Measurements from ENCODE around the gene GGA3.

The GGA3 gene

DNA sequence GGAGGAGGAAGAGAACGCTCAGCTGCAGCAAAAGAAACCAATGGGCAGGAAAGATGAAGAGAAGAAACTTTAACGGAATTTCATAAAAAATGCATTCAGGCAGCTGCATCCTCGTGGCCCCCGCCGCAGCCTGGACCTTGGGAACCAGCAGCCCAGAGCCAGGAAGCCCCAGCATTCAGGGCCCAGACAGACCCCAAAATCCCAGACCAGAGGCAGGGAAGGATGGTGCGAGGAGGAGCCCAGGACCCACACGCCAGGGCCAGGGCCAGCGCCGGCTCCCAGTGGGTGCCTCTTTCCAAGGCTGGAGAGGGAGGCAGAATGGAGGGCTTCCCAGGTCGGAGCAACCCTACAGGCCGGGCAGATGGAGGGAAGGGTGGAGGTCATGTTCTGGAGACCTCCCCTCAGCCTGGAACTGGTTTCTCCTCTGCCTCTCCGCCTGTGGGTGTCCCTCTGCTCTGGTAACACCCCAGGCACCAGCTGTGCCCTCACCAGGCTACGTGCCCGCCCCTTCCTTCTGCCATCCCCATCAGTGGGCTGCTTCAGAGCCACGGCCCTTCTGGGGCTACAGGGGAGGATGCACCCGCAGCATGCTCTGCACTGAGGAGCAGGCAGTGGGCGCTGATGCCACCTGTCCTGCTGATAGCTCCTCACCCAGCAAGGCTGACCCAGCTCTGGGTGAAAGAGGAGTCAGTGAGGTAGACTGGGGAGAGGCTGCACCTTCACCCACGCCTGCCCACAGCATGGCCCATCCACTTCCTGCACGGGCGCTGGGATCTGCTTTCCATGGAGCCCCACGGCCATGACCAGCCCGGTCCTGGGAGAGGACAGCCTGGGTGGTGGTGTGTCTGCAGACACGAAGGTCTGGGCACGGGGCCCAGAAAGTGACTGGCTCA lies 10.8 kb upstream of the GGA3 start:
- no peaks in the 10 kb centered on the region for H3K27me3 ChIP-seq (replicated peaks in 2 of 5; ENCODE audit: control insufficient read depth in 4 of 5, insufficient read depth in 5 of 5, low read length in 4 of 5)
- H3K9me3 ChIP-seq (ENCODE audit: control extremely low read depth in 1 of 5, control insufficient read depth in 4 of 5, insufficient read depth in 2 of 5, low read depth in 1 of 5, low read length in 4 of 5): no peaks in the 10 kb centered on the region
- POLR2A ChIA-PET: interaction anchor here (1.6 to 2.5 kb wide), 3 partner anchors 11 to 134 kb away, joined by 4 to 39 read pairs (median 13); partner anchors contain the start of genes GGA3, MRPS7 and SLC25A19
- 63% methylated on average over 23 of the region's 24 CpGs for WGBS (ENCODE audit: insufficient coverage)
- CTCF ChIA-PET: interaction anchor here (1.0 to 5.1 kb wide), 8 partner anchors 10 to 158 kb away, joined by 4 to 40 read pairs (median 16); partner anchors contain the start of genes GGA3, MRPS7 and SLC25A19
- no peak for DNase-seq
- H3K27ac ChIP-seq (ENCODE audit: insufficient read depth in 1 of 2, low read depth in 1 of 2, low read length in 2 of 2, poor library complexity in 1 of 2, severe bottlenecking in 2 of 2): peak overlapping the region in 1 of 2 experiments; percentile 64
- peaks cover 0 to 46% (median 27%) of the 10 kb centered on the region in 4 experiments for H3K4me1 ChIP-seq (ENCODE audit: control extremely low read depth in 1 of 4, control insufficient read depth in 4 of 4, insufficient read depth in 4 of 4, low read length in 3 of 4)
- H3K4me3 ChIP-seq (ENCODE audit: control insufficient read depth in 1 of 7, extremely low read depth in 1 of 7, insufficient read depth in 4 of 7, low read depth in 2 of 7, low read length in 6 of 7): peak overlapping the region; percentile 79 to 96 (median 91)
- peaks cover 4 to 44% (median 27%) of the 10 kb centered on the region in 4 experiments for H3K36me3 ChIP-seq (ENCODE audit: control insufficient read depth in 4 of 4, insufficient read depth in 4 of 4, low read length in 3 of 4)

DNA sequence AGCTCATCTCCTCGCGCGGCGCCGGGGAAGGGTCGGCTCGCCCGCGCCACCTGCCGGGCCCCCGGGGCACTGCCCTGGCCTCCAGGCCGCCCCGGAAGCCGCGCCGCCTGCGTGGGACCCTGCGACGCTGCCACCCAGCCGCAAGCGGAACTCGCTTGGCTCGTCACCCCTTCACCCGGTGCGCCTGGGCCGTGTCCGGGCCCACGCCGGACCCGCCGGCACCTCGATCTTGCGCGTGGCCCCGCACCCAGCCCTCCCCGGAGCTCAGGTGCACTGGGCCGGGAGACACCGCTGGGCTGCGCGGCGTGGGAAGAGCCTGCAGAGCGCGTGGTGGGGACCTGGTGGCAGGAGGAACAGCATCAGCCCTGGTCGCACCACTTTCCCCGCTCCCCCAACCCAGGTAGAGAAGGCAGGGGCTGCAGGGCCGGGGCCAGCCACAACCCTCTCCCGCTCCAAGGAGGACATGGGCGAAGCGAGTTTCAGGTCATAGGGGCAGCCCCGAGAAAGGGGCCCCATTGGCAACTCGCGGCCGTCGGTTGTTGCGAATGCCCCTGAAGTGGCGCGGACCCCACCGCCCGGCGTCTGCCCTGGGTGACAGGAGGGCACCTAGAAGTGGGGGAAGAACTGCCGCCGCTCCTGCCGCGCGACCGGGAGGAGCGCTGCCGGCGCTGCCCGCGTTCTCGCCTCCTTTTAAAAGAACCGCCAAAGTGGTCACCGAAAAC lies 10.0 kb upstream of the GGA3 start:
- WGBS (ENCODE audit: insufficient coverage): under 1% methylated on average over 65 of the region's 74 CpGs
- POLR2A ChIA-PET: interaction anchor here (0.7 to 2.5 kb wide), 5 partner anchors 10 to 398 kb away, joined by 3 to 39 read pairs (median 4); partner anchors contain the start of genes FDXR, GGA3, MRPS7 and SLC25A19
- peaks cover 0 to 53% (median 27%) of the 10 kb centered on the region in 4 experiments for H3K4me1 ChIP-seq (ENCODE audit: control extremely low read depth in 1 of 4, control insufficient read depth in 4 of 4, insufficient read depth in 4 of 4, low read length in 3 of 4)
- DNase-seq: peak; percentile 61 to 84 (median 72)
- CTCF ChIA-PET: interaction anchor here (0.6 to 5.1 kb wide), 23 partner anchors 11 to 375 kb away, joined by 3 to 40 read pairs (median 5); partner anchors contain the start of genes GGA3, MRPS7, NUP85 and SLC25A19
- peak overlapping the region; percentile 79 to 96 (median 91) for H3K4me3 ChIP-seq (ENCODE audit: control insufficient read depth in 1 of 7, extremely low read depth in 1 of 7, insufficient read depth in 4 of 7, low read depth in 2 of 7, low read length in 6 of 7)
- H3K27me3 ChIP-seq (replicated peaks in 2 of 5; ENCODE audit: control insufficient read depth in 4 of 5, insufficient read depth in 5 of 5, low read length in 4 of 5): no peaks in the 10 kb centered on the region
- peak overlapping the region in 1 of 2 experiments; percentile 64 for H3K27ac ChIP-seq (ENCODE audit: insufficient read depth in 1 of 2, low read depth in 1 of 2, low read length in 2 of 2, poor library complexity in 1 of 2, severe bottlenecking in 2 of 2)
- H3K9me3 ChIP-seq (ENCODE audit: control extremely low read depth in 1 of 5, control insufficient read depth in 4 of 5, insufficient read depth in 2 of 5, low read depth in 1 of 5, low read length in 4 of 5): no peaks in the 10 kb centered on the region
- peaks cover 2 to 48% (median 29%) of the 10 kb centered on the region in 4 experiments for H3K36me3 ChIP-seq (ENCODE audit: control insufficient read depth in 4 of 4, insufficient read depth in 4 of 4, low read length in 3 of 4)

DNA sequence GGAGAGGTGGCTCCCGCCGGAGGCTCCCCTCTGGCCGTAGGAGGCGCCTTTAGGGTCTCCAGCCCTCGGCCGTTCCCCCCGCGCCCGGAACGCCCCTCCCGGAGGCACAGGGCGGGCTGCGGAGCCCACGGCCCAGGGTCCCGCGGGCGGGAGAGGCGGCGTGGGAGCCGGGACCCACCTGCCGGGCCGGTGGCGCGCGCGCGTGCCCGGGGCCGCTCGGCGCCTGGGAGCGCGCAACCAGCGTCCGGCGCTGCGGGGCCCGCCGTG lies 9.5 kb upstream of the GGA3 start, which contains the start of gene MIF4GD:
MIF4GD (minus strand) TSS at position 266 of the 267 bp plus-strand sequence. CDS start 1,036 bp downstream, outside the sequence.
- peaks cover 2 to 53% (median 34%) of the 10 kb centered on the region in 4 experiments for H3K36me3 ChIP-seq (ENCODE audit: control insufficient read depth in 4 of 4, insufficient read depth in 4 of 4, low read length in 3 of 4)
- 0% methylated on average over 36 of the region's 39 CpGs for WGBS (ENCODE audit: insufficient coverage)
- no peaks in the 10 kb centered on the region for H3K9me3 ChIP-seq (ENCODE audit: control extremely low read depth in 1 of 5, control insufficient read depth in 4 of 5, insufficient read depth in 2 of 5, low read depth in 1 of 5, low read length in 4 of 5)
- POLR2A ChIA-PET: interaction anchor here (0.7 to 2.5 kb wide), 5 partner anchors 9 to 398 kb away, joined by 3 to 39 read pairs (median 4); partner anchors contain the start of genes FDXR, GGA3, MRPS7 and SLC25A19
- H3K4me3 ChIP-seq (ENCODE audit: control insufficient read depth in 1 of 7, extremely low read depth in 1 of 7, insufficient read depth in 4 of 7, low read depth in 2 of 7, low read length in 6 of 7): peak within 1 kb of the TSS; percentile 79 to 96 (median 91)
- peaks cover 0 to 53% (median 28%) of the 10 kb centered on the region in 4 experiments for H3K4me1 ChIP-seq (ENCODE audit: control extremely low read depth in 1 of 4, control insufficient read depth in 4 of 4, insufficient read depth in 4 of 4, low read length in 3 of 4)
- CTCF ChIA-PET: interaction anchor here (0.6 to 5.1 kb wide), 23 partner anchors 10 to 375 kb away, joined by 3 to 40 read pairs (median 5); partner anchors contain the start of genes GGA3, MRPS7, NUP85 and SLC25A19
- H3K27ac ChIP-seq (ENCODE audit: insufficient read depth in 1 of 2, low read depth in 1 of 2, low read length in 2 of 2, poor library complexity in 1 of 2, severe bottlenecking in 2 of 2): peak within 1 kb of the TSS; percentile 85 to 90
- DNase-seq: peak in 1 of 3 donors; percentile 88
- no peaks in the 10 kb centered on the region for H3K27me3 ChIP-seq (replicated peaks in 2 of 5; ENCODE audit: control insufficient read depth in 4 of 5, insufficient read depth in 5 of 5, low read length in 4 of 5)

DNA sequence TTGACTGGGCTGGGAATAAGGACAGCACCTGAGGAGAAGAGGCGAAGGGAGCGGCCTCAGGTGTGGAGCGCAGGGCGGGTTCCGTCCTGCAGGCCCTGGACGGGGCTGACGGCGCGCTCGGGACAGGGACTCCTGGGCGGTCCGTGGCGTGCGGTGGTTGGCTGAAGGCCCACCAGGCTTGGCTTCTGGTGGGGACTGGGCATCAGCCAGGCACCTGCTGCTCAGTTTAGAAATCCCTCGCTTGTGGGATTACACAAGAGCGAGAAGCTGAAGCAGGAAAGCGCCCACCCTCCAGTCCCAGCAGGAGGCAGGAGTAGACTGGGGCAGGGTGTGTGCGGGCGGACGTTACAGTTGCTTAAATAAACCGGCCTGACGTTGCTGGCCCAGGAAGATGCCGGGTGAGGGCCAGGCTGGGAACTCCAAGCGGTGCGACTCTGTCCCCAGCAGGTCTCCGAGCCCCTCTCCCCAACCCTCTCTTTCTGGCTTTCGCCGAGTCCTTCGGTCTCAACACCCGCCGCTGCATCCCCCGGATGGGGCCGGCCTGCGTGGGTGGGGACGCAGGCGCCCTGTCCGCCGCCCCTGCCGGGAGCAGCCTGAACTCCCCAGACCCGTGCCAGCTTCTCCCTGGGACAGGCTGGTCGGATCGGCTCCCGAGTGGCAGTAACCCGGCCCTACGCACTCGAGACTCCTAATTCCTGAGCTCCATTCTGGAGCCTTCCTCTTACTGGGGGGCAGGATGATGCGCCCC lies 9.0 kb upstream of the GGA3 start:
- H3K4me1 ChIP-seq (ENCODE audit: control extremely low read depth in 1 of 4, control insufficient read depth in 4 of 4, insufficient read depth in 4 of 4, low read length in 3 of 4): peaks cover 0 to 53% (median 32%) of the 10 kb centered on the region in 4 experiments
- peak overlapping the region; percentile 85 to 90 for H3K27ac ChIP-seq (ENCODE audit: insufficient read depth in 1 of 2, low read depth in 1 of 2, low read length in 2 of 2, poor library complexity in 1 of 2, severe bottlenecking in 2 of 2)
- peak overlapping the region; percentile 79 to 96 (median 91) for H3K4me3 ChIP-seq (ENCODE audit: control insufficient read depth in 1 of 7, extremely low read depth in 1 of 7, insufficient read depth in 4 of 7, low read depth in 2 of 7, low read length in 6 of 7)
- no peaks in the 10 kb centered on the region for H3K9me3 ChIP-seq (ENCODE audit: control extremely low read depth in 1 of 5, control insufficient read depth in 4 of 5, insufficient read depth in 2 of 5, low read depth in 1 of 5, low read length in 4 of 5)
- CTCF ChIA-PET: interaction anchor here (0.6 to 5.1 kb wide), 25 partner anchors 10 to 376 kb away, joined by 3 to 40 read pairs (median 5); partner anchors contain the start of genes GGA3, MRPS7, NUP85 and SLC25A19
- DNase-seq: peak; percentile 80 to 85 (median 81)
- WGBS (ENCODE audit: insufficient coverage): under 1% methylated on average over 44 of the region's 47 CpGs
- H3K27me3 ChIP-seq (replicated peaks in 2 of 5; ENCODE audit: control insufficient read depth in 4 of 5, insufficient read depth in 5 of 5, low read length in 4 of 5): no peaks in the 10 kb centered on the region
- H3K36me3 ChIP-seq (ENCODE audit: control insufficient read depth in 4 of 4, insufficient read depth in 4 of 4, low read length in 3 of 4): peaks cover 2 to 56% (median 37%) of the 10 kb centered on the region in 4 experiments
- POLR2A ChIA-PET: interaction anchor here (0.6 to 2.5 kb wide), 6 partner anchors 9 to 397 kb away, joined by 3 to 39 read pairs (median 4); partner anchors contain the start of genes FDXR, GGA3, MRPS7 and SLC25A19

DNA sequence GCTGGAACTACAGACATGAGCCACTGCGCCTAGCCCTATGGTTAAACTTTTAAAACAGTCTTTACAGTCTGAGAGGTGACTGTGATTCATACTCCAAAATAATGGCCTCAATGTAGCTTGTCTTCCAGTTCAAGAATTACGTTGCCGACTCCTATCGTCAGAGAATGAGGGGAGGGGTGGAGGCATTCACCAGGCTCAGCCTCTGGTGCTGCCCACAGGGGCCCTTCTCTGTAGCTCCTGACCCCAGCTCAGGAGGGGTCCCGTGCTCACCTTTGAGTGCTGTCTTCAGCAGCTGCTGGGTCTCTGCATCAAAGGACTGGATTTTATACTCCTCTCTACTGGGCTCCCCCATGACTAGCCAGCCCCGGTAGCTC lies 8.4 kb upstream of the GGA3 start:
- WGBS (ENCODE audit: insufficient coverage): 25% methylated on average over 5 of the region's 6 CpGs
- H3K4me1 ChIP-seq (ENCODE audit: control extremely low read depth in 1 of 4, control insufficient read depth in 4 of 4, insufficient read depth in 4 of 4, low read length in 3 of 4): peaks cover 0 to 53% (median 32%) of the 10 kb centered on the region in 4 experiments

More for the DNA sequence above, 8.4 kb upstream of the GGA3 start:
- ChIA-PET POLR2A (interaction anchor here (0.6 to 2.5 kb wide), 2 partner anchors 8 to 222 kb away, joined by 3 to 39 read pairs; partner anchors contain the start of genes GGA3 and MRPS7), CTCF (interaction anchor here (0.6 to 5.1 kb wide), 15 partner anchors 9 to 312 kb away, joined by 3 to 40 read pairs (median 5); partner anchors contain the start of genes GGA3, MRPS7 and SLC25A19)
- Histone ChIP-seq H3K9me3 (ENCODE audit: control extremely low read depth in 1 of 5, control insufficient read depth in 4 of 5, insufficient read depth in 2 of 5, low read depth in 1 of 5, low read length in 4 of 5) (no peaks in the 10 kb centered on the region), H3K36me3 (ENCODE audit: control insufficient read depth in 4 of 4, insufficient read depth in 4 of 4, low read length in 3 of 4) (peaks cover 2 to 55% (median 35%) of the 10 kb centered on the region in 4 experiments), H3K27me3 (replicated peaks in 2 of 5; ENCODE audit: control insufficient read depth in 4 of 5, insufficient read depth in 5 of 5, low read length in 4 of 5) (no peaks in the 10 kb centered on the region), H3K4me3 (ENCODE audit: control insufficient read depth in 1 of 7, extremely low read depth in 1 of 7, insufficient read depth in 4 of 7, low read depth in 2 of 7, low read length in 6 of 7) (peak overlapping the region; percentile 79 to 96 (median 91)), H3K27ac (ENCODE audit: insufficient read depth in 1 of 2, low read depth in 1 of 2, low read length in 2 of 2, poor library complexity in 1 of 2, severe bottlenecking in 2 of 2) (peak overlapping the region; percentile 85 to 90)
- peak in 2 of 3 donors; percentile 17 to 36 for DNase-seq

All from common myeloid progenitor, CD34-positive (primary cell).